Fibroblast of lung (primary cell): ENCODE results near the gene DLK1.
A peak's percentile ranks its signal among the peaks of the same experiment; 100 is the strongest.

ENCODE experiments used
- EZH2 ChIP-seq: IDR thresholded peaks from 2 replicates; pipeline ENCODE4 v1.5.1; 2012; ENCODE audit warnings: low read length, control low read depth, mild to moderate bottlenecking; ENCODE audit errors: missing control alignments
- TF ChIP-seq, protein P1 (sequence below), 2 donors: IDR thresholded peaks in 1 of 2; conservative IDR thresholded peaks in 1 of 2; 1 replicate in 1 of 2; 2 replicates in 1 of 2; pipeline ENCODE4 v1.5.1; 2011 to 2012; ENCODE audit warnings: low read length in 2 of 2, control low read depth in 1 of 2, inconsistent platforms in 1 of 2, low read depth in 1 of 2, mild to moderate bottlenecking in 1 of 2

DNA sequence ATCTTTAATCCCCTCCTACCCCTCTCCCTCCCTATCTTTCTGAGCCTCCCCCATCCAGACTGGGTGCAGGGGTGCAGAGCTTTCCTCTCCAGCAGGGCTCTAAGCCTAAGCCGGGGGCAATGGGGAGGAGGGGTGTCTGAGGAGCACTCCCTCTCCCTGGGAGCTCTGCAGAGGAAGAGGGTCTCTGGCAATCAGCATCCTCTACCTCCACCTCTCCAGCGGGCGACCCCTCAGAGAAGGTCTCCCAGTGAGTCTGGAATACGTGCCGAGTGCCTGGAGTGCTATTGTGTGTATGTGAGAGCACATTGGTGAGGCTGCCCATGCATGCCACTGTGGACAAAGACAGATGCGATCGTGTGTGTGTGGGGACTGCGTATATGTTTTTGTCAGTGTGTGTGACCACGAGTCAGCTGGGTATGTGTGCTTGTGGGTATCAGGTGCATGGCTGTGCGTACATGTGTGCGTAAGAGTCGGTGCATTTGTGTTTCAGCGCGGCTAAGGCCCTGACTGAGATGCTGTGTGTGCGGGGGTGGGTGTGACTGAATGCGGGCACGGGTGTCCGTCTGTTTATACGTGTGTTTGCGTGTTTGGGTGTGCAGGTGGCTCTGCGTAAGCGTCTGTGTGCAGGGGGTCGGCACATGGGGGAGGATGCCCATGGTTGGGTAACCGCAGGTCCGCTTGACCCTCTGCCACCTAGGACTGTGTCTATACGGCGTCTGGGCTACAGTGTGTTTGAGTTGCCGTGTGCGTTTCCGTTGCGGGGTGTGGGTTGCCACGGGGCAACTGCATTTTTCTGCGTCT, 905 bp upstream of the DLK1 start:
- TF ChIP-seq, protein P1, sequence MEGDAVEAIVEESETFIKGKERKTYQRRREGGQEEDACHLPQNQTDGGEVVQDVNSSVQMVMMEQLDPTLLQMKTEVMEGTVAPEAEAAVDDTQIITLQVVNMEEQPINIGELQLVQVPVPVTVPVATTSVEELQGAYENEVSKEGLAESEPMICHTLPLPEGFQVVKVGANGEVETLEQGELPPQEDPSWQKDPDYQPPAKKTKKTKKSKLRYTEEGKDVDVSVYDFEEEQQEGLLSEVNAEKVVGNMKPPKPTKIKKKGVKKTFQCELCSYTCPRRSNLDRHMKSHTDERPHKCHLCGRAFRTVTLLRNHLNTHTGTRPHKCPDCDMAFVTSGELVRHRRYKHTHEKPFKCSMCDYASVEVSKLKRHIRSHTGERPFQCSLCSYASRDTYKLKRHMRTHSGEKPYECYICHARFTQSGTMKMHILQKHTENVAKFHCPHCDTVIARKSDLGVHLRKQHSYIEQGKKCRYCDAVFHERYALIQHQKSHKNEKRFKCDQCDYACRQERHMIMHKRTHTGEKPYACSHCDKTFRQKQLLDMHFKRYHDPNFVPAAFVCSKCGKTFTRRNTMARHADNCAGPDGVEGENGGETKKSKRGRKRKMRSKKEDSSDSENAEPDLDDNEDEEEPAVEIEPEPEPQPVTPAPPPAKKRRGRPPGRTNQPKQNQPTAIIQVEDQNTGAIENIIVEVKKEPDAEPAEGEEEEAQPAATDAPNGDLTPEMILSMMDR (conservative IDR thresholded peaks at IDR 0.05 in 1 of 2, IDR thresholded peaks at IDR 0.05 in 1 of 2; ENCODE audit: low read depth in 1 of 2, low read length in 2 of 2) = no peak
- peak; percentile 29 for TF ChIP-seq EZH2
